HG02885 (cell line): ENCODE results near the gene MAP4.
"Not testable (repeated sequence)": the region's sequence is repeated elsewhere in the genome, so short reads cannot be mapped to it uniquely, and the experiment has no call there.

Experiments used
- ATAC-seq: cut with Tn5 transposase; IDR thresholded peaks from one replicate; pipeline ENCODE4 v1.9.1; 2021; ENCODE audit warnings: mild to moderate bottlenecking; ENCODE audit not compliant: unreplicated experiment, poor library complexity

The MAP4 gene, protein sequence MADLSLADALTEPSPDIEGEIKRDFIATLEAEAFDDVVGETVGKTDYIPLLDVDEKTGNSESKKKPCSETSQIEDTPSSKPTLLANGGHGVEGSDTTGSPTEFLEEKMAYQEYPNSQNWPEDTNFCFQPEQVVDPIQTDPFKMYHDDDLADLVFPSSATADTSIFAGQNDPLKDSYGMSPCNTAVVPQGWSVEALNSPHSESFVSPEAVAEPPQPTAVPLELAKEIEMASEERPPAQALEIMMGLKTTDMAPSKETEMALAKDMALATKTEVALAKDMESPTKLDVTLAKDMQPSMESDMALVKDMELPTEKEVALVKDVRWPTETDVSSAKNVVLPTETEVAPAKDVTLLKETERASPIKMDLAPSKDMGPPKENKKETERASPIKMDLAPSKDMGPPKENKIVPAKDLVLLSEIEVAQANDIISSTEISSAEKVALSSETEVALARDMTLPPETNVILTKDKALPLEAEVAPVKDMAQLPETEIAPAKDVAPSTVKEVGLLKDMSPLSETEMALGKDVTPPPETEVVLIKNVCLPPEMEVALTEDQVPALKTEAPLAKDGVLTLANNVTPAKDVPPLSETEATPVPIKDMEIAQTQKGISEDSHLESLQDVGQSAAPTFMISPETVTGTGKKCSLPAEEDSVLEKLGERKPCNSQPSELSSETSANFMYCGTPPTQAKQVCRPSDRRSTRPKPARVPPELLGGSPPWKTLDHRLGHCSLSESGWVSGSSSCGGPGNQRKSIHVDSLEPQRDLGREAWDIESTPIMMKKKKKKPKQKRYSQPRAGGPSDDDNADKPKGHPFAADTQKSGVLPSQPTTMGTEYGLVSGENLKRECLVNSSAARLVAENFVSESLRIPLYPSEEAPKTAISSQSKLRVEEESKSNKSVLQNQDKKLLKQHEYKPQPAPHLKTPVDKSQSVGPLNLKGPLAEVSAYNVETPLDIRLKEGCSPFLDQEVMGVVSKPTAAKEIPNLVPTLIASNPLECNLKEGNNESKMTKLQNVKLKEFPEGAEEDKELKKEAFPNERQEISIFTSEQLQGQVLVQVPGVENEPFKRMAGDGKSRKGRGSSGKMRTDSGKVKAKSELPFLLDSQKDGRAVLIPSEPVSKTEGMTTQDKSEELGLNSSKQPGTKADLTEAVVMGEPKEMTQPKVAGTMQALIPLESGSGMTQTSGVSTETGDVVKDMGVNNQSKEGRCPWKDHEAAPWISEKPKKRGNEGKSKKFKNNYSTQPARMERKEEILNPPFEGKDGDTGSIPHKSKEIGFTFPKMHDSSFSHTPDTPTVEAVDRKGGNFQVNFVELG (N-terminal part only)

DNA sequence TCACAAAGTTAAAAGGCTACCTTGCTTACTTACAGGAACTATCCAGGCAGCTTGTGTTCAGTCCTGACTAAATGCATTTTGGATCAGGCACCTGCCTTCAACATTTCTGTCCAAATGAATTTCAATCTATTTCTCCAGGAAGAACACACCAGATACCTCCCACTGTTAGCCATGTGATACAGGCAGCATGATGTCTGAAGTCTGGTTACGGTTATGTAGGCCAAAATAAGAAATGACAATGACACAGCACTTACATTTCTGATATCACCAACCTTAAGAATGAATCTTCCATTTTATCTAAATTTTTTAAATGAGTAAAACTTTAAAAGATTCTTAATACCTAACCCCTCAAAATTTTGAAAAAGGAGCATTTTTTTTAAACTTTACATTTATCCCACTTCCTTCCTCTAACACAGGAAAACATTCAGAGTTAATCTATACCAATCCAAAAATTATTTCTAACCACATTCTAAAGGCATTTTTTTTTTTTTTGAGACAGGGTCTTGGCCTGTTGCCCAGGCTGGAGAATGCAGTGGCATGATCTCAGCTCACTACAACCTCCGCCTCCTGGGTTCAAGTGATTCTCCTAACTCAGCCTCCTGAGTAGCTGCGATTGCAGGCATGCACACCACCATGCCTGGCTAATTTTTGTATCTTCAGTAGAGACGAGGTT is at the start of gene MAP4:
TSS of gene MAP4 (minus strand) at position 116 of the 673 bp plus-strand sequence. CDS start 17,556 bp downstream, outside the sequence.
- ATAC-seq: no peak

DNA sequence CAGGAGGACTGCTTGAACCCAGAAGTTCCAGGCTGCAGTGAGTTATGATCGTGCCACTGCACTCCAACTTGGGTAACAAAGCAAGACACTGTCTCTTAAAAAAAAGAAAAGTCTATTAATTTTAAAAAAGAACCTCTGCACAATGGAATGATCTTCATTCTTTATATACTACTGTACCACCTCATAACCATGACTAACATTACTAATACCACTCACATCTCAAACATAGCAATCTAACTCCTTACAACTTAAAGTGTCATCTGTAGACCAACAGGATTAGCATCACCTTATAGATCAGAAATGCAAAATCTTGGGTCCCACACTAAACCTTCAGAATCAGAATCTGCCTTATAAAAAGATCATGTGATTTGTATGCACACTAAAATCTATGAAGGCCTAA is 48.8 kb upstream of the MAP4 start:
- ATAC-seq: no peak

DNA sequence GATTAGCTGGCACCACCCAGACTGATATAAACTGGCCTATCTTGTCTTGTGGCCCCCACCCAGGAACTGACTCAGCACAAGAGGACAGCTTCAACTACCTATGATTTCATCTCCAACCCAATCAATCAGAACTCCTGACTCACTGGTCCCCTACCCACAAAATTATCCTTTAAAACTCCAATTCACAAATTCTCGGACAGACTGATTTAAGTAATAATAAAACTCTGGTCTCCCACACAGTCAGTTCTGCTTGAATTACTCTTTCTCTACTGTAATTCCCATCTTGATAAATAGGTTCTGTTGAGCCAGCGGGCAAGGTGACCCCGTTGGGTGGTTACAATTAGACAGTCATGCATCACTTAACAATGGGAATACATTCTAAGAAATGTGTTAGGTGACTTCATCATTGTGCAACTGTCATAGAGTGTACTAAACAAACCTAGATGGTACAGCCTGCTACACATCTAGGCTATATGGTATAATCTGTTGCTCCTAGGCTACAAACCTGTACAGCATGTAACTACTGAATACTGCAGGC is 48.1 kb upstream of the MAP4 start:
- no peak for ATAC-seq

DNA sequence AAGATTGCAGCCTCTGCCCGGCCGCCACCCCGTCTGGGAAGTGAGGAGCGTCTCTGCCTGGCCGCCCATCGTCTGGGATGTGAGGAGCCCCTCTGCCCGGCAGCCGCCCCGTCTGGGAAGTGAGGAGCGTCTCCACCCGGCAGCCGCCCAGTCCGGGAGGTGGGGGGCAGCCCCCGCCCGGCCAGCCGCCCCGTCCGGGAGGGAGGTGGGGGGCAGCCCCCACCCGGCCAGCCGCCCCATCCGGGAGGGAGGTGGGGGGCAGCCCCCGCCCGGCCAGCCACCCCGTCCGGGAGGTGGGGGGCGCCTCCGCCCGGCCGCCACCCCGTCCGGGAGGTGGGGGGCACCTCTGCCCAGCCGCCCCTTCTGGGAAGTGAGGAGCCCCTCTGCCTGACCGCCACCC is 45.4 kb upstream of the MAP4 start:
- not testable (repeated sequence) for ATAC-seq

DNA sequence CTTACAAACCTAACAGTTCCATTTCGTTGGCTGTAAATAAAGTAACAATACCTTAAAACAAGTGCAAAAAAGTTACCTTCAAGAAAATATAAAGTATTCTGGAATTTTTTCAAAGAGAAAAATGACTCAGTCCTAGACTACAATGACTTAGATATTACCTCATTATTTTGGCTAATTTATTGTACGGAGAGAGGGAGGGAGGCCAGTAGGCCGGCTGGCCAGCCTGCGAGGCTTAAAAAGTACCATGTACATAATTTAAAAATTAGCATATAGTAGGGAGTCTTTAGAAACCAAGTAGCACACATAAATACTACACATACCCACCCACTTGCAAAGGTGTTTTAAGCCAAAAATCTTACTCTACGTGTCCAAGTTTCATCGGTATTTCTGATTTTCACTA is 41.9 kb upstream of the MAP4 start:
- ATAC-seq: no peak

DNA sequence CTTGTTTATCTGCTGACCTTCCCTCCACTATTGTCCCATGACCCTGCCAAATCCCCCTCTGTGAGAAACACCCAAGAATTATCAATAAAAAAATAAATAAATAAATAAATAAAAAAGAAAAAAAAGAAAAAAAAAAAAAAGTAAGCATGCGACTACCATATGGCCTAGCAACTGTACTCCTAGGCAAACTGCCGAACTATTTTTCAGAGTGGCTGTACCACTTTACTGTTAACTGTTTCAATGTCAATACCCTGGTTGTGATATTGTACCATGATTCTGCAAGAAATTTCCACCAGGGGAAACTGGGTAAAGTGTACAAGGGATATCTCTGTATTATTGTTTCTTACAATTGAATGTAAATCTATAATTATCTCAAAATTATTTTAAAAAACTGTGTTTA is 41.3 kb upstream of the MAP4 start:
- no peak for ATAC-seq

DNA sequence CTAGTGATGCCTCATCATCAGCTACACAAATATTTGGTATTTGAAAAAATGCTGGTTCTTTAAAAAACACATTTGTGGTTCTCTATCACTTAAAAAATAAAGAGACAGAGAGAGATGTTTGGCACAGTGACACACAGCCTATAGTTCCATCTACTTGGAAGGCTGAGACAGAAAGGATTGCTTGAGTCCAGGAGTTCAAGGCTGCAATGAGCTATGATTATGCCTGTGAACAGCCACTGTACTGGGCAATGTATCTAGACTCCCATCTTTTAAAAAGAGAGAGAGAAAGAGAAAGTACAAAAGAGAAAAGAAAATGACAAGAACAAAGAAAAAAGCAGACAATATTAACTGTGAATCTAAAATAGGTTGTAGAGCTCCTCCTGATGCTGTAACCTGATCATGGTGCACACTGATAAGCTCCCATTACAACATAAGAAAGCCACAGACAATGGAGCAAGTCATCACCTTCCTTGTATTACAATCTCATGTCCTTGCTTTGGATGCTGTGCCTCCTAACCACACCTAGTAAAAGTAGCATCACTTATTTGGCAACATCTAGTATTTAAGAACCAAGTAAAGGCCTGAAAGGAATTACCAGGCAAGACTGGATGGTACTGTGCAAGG is 31.7 kb upstream of the MAP4 start:
- no peak for ATAC-seq

DNA sequence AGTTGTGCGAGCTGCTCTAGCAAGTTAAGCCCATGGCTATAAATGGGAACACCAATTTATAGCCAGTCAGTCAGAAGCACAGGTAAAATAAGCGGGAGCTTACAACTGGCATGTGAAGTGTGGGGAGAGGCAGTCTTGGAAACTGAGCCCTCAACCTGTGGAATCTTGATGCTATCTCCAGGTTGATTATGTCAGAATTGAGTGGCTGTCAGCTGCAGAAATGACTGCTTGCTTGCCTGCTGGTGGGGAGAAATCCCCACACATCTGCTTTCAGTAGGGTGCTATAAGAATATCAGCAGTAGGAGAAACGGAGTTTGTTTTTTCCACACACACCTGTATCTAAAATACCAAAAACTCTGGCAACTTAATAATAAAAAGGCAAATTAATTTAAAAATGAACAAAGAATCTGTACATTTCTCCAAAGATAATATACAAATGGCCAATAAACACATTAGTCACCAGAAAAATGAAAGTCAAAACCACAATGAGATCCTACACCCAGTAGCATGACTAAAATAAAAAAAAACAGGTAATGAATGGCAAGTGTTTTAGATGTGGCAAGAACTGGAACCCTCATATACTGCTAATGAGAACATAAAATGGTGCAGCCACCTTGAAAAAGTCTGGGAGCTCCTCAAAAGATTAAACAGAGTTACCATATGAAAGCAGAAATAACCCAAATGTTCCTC is 26.0 kb upstream of the MAP4 start:
- no peak for ATAC-seq

DNA sequence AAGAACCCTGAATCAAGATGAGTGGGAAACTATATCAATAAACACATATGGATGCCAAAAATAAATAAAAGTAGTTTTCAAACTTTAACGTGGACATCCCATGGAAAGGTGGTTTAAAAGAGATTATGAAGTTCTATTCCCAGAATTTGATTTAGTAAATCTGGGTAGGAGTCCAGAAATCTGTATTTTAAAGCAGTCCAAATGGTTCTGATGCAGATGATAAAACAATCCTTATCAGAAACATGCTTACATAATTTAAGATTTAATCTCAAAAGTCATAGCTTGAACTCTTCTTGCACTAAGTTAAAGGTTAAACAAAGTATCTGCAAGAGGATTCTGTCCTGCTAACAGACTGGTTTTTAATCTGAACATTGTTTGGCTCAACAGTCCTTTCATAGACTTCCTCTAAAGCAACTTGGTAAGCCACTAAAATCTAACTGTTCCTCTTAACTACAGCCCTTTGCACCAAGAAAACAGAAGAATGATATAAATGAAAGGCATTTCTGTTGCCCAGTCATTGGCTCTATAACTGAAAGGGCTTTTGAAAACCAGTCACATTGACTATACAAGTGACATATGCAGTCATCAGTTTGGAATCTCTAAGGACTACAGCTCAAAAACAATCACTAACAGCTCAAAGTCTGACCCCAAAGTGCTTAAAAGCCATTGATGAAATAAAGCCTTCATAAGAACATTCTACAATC is 23.4 kb upstream of the MAP4 start:
- no peak for ATAC-seq

DNA sequence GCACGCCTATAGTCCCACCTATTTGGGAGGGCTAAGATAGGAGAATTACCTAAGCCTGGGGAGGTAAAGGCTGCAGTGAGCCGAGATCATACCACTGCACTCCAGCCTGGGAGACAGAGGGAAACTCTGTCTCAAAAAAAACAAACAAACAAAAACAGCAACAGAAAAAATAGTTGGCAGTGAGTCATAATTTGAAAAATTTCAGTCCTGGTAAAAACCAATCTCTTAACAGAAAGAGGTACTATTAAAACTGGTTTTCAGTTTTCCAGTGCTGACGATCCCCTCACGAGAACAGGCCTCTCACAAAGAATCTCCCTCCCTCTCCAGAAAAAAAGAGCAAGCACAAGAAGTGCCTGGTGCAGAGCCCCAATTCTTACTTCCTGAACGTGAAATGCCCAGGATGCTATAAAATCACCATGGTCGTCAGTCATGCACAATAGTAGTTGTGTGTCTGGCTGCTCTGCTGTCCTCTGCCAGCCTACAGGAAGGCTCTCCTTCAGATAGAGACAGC is 22.8 kb upstream of the MAP4 start:
- no peak for ATAC-seq

DNA sequence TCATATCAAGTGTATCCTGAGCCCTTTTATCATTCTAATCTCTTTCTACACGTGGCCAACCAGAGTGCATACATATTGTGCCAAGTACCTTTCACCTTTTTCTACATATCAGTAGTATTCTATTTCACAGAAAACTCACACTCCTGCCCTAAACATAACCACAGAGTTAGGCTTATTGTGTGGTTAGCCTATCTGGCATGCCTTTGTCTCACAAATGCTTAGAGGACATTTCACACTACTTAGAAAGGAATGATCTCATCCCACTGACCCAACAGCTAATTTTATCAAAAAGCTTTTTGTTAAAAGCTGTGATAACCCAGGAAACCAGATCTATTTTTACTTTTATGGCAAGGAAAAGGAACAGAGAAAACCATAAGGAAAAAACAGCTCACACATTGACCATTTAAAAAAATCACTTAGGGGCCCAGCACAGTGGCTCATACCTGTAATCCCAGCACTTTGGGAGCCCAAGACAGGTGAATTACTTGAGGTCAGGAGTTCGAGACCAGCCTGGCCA is 17.8 kb upstream of the MAP4 start:
- ATAC-seq: no peak

DNA sequence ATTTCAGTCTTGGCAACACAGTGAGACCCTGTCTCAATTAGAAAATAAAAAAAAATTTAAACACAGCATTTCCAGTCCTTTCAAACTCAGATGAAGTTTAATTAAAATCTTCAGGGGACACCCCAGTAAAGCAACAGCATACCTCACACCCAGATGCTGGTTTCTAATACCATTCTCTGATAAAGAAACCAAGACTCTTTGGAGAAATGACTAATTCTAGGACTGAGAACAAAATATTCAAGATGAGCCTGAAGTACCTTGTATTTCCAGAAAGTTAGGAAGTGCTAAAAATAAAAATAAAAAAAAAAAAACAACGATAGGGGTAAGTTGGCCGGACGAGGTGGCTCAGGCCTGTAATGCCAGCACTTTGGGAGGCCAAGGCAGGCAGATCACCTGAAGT is 14.0 kb upstream of the MAP4 start:
- ATAC-seq: no peak

DNA sequence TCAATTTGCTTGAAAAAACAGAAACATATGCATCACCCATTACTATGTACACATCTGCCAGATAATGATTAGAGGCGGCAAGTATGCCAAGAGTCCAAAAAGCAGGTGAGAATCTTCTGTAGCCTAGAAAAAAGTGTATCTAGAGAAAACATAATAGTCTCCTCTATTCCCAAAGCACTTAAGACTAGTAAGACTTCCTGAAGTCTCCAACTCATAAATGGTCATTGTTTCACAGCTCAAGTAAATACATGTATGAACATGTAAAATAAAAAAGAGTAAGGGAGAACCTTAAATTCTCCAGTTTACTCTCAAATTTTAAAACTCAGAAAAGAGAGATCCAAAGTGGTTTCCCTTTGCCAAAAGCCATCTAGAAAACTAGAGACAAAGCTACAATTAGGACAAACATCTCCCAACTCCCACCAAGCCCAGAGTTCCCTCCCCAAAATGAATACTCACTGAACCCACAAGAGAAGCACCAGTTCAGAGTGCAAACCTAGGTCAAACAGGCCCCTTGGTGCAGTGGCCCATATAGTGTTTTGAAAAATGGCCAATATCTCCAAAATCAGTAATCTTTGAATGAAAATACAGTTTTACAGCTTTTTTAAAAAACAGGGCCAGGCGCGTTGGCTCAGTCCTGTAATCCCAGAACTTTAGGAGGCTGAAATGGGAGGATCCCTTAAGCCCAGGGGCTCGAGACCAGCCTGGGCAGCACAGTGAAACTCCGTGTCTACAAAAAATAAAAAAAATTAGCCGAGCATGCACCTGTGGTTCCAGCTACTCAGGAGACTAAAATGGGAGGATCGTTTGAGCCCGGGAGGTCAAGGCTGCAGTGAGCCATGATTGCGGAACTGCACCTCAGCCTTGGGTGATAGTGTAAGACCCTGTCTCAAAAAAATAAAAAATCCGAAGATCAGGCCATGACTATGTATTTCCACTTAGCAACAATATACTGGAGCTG is 11.0 kb upstream of the MAP4 start:
- no peak for ATAC-seq

DNA sequence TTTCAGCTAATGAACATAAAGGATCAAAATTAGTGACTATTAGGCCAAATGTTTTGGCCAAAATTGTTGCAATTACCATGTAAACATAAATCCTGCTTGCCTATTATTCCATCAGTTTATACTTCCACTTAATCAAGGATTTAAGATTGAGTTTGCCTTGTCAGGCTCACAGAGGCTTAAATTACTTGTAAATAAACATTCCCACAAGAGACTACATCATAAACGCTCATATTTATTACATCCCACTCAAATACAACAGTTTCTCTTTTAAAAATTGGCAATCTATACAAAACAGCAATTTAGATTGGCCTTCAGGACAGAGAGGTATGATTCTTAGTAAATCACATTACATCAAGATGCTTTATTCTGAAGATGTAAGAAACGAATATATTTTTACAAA is 9.9 kb upstream of the MAP4 start:
- ATAC-seq: no peak

DNA sequence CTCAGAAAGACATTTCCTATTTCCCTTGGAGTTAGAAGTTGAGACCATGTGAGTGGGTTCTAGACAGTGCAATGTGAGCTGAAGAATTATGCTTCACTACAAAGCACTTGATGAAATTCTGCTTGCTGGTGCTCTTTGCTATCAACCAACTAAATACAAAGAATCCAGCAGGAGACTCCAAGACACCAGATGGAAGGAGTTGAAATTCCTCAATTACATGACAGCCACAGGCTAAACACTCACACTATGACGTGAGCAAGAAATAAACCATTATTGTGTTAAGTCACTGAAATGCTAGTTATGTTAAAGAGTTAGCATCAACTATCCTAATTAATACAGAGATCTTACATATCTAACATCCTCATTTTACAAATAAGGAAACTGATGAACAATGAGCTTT is 8.2 kb upstream of the MAP4 start:
- ATAC-seq: no peak

DNA sequence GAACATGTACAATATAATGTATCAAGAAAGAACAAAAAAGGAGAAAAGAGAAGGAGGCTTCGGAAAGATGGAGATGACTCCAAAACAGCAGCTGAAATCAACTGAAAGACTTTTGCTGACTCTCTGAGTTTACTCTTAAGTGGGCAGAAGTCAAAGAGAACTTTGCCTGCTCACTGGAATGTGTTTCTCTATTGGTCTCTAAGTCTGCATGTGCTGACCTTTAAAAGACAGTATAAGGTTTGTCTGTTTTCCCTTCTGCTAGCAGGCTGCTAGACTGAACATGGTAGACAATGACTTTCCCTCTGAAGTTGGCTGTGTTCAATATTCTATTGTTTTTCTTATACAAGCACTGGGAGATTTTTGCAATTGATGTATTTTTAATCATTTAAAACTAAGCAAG is 7.2 kb upstream of the MAP4 start:
- ATAC-seq: no peak

DNA sequence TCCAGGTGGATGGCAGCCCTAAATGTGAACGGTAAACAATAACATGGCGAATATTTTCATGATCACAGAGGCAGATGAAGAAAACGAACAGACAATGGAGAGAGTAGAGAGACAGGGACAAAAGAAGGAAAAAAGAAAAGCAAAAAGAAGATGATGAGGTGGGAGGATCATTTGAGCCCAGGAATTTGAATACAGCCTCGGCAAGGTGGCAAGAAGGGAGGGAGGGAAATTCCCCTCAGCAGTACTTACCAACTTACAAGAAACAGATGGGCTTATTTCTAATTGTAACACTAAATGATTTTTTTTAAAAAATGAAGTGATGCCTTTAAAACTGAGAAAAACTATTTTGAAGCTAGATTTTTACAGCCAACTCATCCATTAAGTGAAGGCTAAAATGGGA is 6.0 kb upstream of the MAP4 start:
- ATAC-seq: no peak
